Activated T-helper 2 cell treated with anti-CD3 and anti-CD28 coated beads, Interferon-gamma antibody, Interleukin-2, Interleukin-4, amounts not matched to agents 10 μg/mL and 5 μg/mL and 100 μg/mL, durations not matched to agents 14 hours and 24 hours and 36 hours (primary cell): ENCODE measurements around the gene CAMSAP2. TPM values are rescaled to one million over a fixed set of nuclear protein-coding genes. Genes with fewer than 3 reads are reported as not detected.
A peak's percentile ranks its signal among the peaks of the same experiment; 100 is the strongest.
"Not testable (repeated sequence)": the region's sequence is repeated elsewhere in the genome, so short reads cannot be mapped to it uniquely, and the experiment has no call there.

Experiments used
- DNase-seq: peaks from one replicate; pipeline ENCODE4 v3.0.0; 2021; ENCODE audit warnings: low spot score
- H3K27ac Mint-ChIP-seq: one replicate; pipeline ENCODE4 v1.8.0; 2021; ENCODE audit warnings: mixed read lengths
- H3K27me3 Mint-ChIP-seq: one replicate; pipeline ENCODE4 v1.8.0; 2021; ENCODE audit warnings: low read depth, mixed read lengths
- H3K36me3 Mint-ChIP-seq: one replicate; pipeline ENCODE4 v1.8.0; 2021; ENCODE audit warnings: low read depth, mixed read lengths
- H3K4me1 Mint-ChIP-seq: one replicate; pipeline ENCODE4 v1.8.0; 2021; ENCODE audit warnings: low read depth, mixed read lengths
- H3K4me3 Mint-ChIP-seq: one replicate; pipeline ENCODE4 v1.8.0; 2021; ENCODE audit warnings: low read depth, mild to moderate bottlenecking, moderate library complexity, mixed read lengths
- H3K9me3 Mint-ChIP-seq: one replicate; pipeline ENCODE4 v1.8.0; 2021; ENCODE audit warnings: mixed read lengths
- intact Hi-C: fragments of 100-400 bp; cut with micrococcal nuclease; formaldehyde crosslinking; loops from one replicate; pipeline ENCODE4 v1.15.1; 2023
- total RNA-seq: library from RNA; stranded (reverse); gene quantifications from 2 replicates; pipeline ENCODE4 v1.2.3, GENCODE V29; 2022

CAMSAP2 gene
- total RNA-seq, 1 donor from 2014 or later: 0.52 TPM

GRCh38 chr1:200779326-200779725 is 40.6 kb downstream of the CAMSAP2 start:
- H3K9me3 Mint-ChIP-seq: no peaks in the 10 kb centered on the region

GRCh38 chr1:200780545-200781369 is 42.1 kb downstream of the CAMSAP2 start:
- intact Hi-C loops: no loop called here
- no peak for DNase-seq
- Mint-ChIP-seq H3K4me3 (no peak overlapping the region), H3K9me3 (no peaks in the 10 kb centered on the region), H3K36me3 (no peaks in the 10 kb centered on the region), H3K4me1 (no peaks in the 10 kb centered on the region), H3K27me3 (peaks cover 19% of the 10 kb centered on the region), H3K27ac (no peak overlapping the region)

More at GRCh38 chr1:200779326-200779725, 40.6 kb downstream of the CAMSAP2 start:
- intact Hi-C loops: no loop called here
- H3K27ac Mint-ChIP-seq: no peak overlapping the region
- no peaks in the 10 kb centered on the region for H3K36me3 Mint-ChIP-seq
- peaks cover 3% of the 10 kb centered on the region for H3K4me1 Mint-ChIP-seq
- no peak for DNase-seq
- H3K4me3 Mint-ChIP-seq: no peak overlapping the region
- H3K27me3 Mint-ChIP-seq: peaks cover 22% of the 10 kb centered on the region

GRCh38 chr1:200783926-200784325 is 45.2 kb downstream of the CAMSAP2 start:
- peaks cover 16% of the 10 kb centered on the region for H3K27me3 Mint-ChIP-seq
- no peak overlapping the region for H3K4me3 Mint-ChIP-seq
- H3K9me3 Mint-ChIP-seq: no peaks in the 10 kb centered on the region
- no peaks in the 10 kb centered on the region for H3K36me3 Mint-ChIP-seq
- DNase-seq: no peak
- intact Hi-C loops: no loop called here
- H3K27ac Mint-ChIP-seq: no peak overlapping the region
- H3K4me1 Mint-ChIP-seq: no peaks in the 10 kb centered on the region

- no peak overlapping the region for H3K4me3 Mint-ChIP-seq
- no peaks in the 10 kb centered on the region for H3K36me3 Mint-ChIP-seq
- no peak overlapping the region for H3K27ac Mint-ChIP-seq
- intact Hi-C loops: no loop called here
- no peaks in the 10 kb centered on the region for H3K4me1 Mint-ChIP-seq
- no peak for DNase-seq
- H3K27me3 Mint-ChIP-seq: peaks cover 15% of the 10 kb centered on the region
- H3K9me3 Mint-ChIP-seq: no peaks in the 10 kb centered on the region
Measured at GRCh38 chr1:200784576-200784975, 45.9 kb downstream of the CAMSAP2 start.

GRCh38 chr1:200786788-200787187 is 48.1 kb downstream of the CAMSAP2 start:
- no peaks in the 10 kb centered on the region for H3K36me3 Mint-ChIP-seq
- H3K9me3 Mint-ChIP-seq: no peaks in the 10 kb centered on the region
- DNase-seq: no peak
- intact Hi-C loops: no loop called here
- no peak overlapping the region for H3K27ac Mint-ChIP-seq
- H3K27me3 Mint-ChIP-seq: peaks cover 10% of the 10 kb centered on the region
- no peaks in the 10 kb centered on the region for H3K4me1 Mint-ChIP-seq
- no peak overlapping the region for H3K4me3 Mint-ChIP-seq

- Mint-ChIP-seq H3K9me3 (no peaks in the 10 kb centered on the region), H3K27ac (no peak overlapping the region), H3K4me3 (no peak overlapping the region), H3K4me1 (no peaks in the 10 kb centered on the region), H3K27me3 (peaks cover 10% of the 10 kb centered on the region), H3K36me3 (no peaks in the 10 kb centered on the region)
- no peak for DNase-seq
- intact Hi-C loops: no loop called here
Measured at GRCh38 chr1:200787896-200788387, 49.2 kb downstream of the CAMSAP2 start.

- H3K9me3 Mint-ChIP-seq, H3K4me1 Mint-ChIP-seq, H3K27ac Mint-ChIP-seq, DNase-seq, H3K4me3 Mint-ChIP-seq, intact Hi-C loops, H3K36me3 Mint-ChIP-seq: not testable (repeated sequence)
- peaks cover 10% of the 10 kb centered on the region for H3K27me3 Mint-ChIP-seq
Measured at GRCh38 chr1:200791012-200791411, 52.3 kb downstream of the CAMSAP2 start.

GRCh38 chr1:200793677-200794076 is 55.0 kb downstream of the CAMSAP2 start:
- no peaks in the 10 kb centered on the region for H3K4me1 Mint-ChIP-seq
- DNase-seq: no peak
- peaks cover 9% of the 10 kb centered on the region for H3K27me3 Mint-ChIP-seq
- no peaks in the 10 kb centered on the region for H3K36me3 Mint-ChIP-seq
- H3K27ac Mint-ChIP-seq: no peak overlapping the region
- H3K4me3 Mint-ChIP-seq: no peak overlapping the region
- no peaks in the 10 kb centered on the region for H3K9me3 Mint-ChIP-seq
- intact Hi-C loops: no loop called here

- Mint-ChIP-seq H3K4me3 (no peak overlapping the region), H3K9me3 (no peaks in the 10 kb centered on the region), H3K27ac (no peak overlapping the region), H3K27me3 (peaks cover 10% of the 10 kb centered on the region), H3K36me3 (no peaks in the 10 kb centered on the region), H3K4me1 (no peaks in the 10 kb centered on the region)
- DNase-seq: no peak
- intact Hi-C loops: no loop called here
Measured at GRCh38 chr1:200794506-200795065, 55.9 kb downstream of the CAMSAP2 start.

GRCh38 chr1:200795156-200795555 is 56.5 kb downstream of the CAMSAP2 start:
- intact Hi-C loops: no loop called here
- H3K27ac Mint-ChIP-seq: no peak overlapping the region
- H3K4me3 Mint-ChIP-seq: no peak overlapping the region
- DNase-seq: no peak
- peaks cover 14% of the 10 kb centered on the region for H3K27me3 Mint-ChIP-seq
- H3K36me3 Mint-ChIP-seq: no peaks in the 10 kb centered on the region
- H3K4me1 Mint-ChIP-seq: no peaks in the 10 kb centered on the region
- no peaks in the 10 kb centered on the region for H3K9me3 Mint-ChIP-seq

- DNase-seq: no peak
- intact Hi-C loops: loop anchor here (2.0 kb wide), 1 partner anchor 243 kb away; no protein-coding TSS in a partner anchor
- H3K27me3 Mint-ChIP-seq: peaks cover 38% of the 10 kb centered on the region
- H3K4me1 Mint-ChIP-seq: peaks cover 2% of the 10 kb centered on the region
- no peaks in the 10 kb centered on the region for H3K9me3 Mint-ChIP-seq
- H3K27ac Mint-ChIP-seq: no peak overlapping the region
- no peak overlapping the region for H3K4me3 Mint-ChIP-seq
- no peaks in the 10 kb centered on the region for H3K36me3 Mint-ChIP-seq
Measured at GRCh38 chr1:200802042-200802441, 63.3 kb downstream of the CAMSAP2 start.

- Mint-ChIP-seq H3K27me3 (peaks cover 38% of the 10 kb centered on the region), H3K27ac (no peak overlapping the region), H3K9me3 (no peaks in the 10 kb centered on the region), H3K36me3 (no peaks in the 10 kb centered on the region), H3K4me1 (peaks cover 2% of the 10 kb centered on the region), H3K4me3 (no peak overlapping the region)
- peak; percentile 49 for DNase-seq
- intact Hi-C loops: loop anchor here (1.0 to 2.0 kb wide), 2 partner anchors 181 to 244 kb away; no protein-coding TSS in a partner anchor
Measured at GRCh38 chr1:200802865-200803512, 64.3 kb downstream of the CAMSAP2 start.

- Mint-ChIP-seq H3K27me3 (peaks cover 32% of the 10 kb centered on the region), H3K36me3 (no peaks in the 10 kb centered on the region), H3K9me3 (no peaks in the 10 kb centered on the region), H3K27ac (no peak overlapping the region), H3K4me3 (no peak overlapping the region), H3K4me1 (peaks cover 2% of the 10 kb centered on the region)
- intact Hi-C loops: no loop called here
- DNase-seq: no peak
Measured at GRCh38 chr1:200805719-200806118, 67.0 kb downstream of the CAMSAP2 start.
